GM12878 (cell line): Measurements from ENCODE around the gene UBB. TPM values are rescaled to one million over a fixed set of nuclear protein-coding genes. Genes with fewer than 3 reads are reported as not detected.

Experiments
- ATAC-seq: fragments of 200-7000 bp; cut with Tn5 transposase; 3 replicates; pipeline ENCODE4 v1.9.1; 2020; ENCODE audit warnings: mild to moderate bottlenecking, moderate library complexity
- BruUV-seq: library from RNA; stranded (reverse); fragments of 400-500 nt; replicated peaks from 2 replicates; lab custom pipeline; 2021; lab: Mats Ljungman, UMichigan
- CTCF ChIA-PET: fragments of 300-600 bp; sonication (Branson Sonifier 250); formaldehyde crosslinking; extraction: SDS; loops from one replicate; lab custom pipeline; 2021; ENCODE audit warnings: inconsistent platforms; lab: Yijun Ruan, JAX
- POLR2A ChIA-PET: fragments of 350-600 bp; formaldehyde crosslinking; extraction: SDS; loops from one replicate; lab custom pipeline; 2021; ENCODE audit warnings: inconsistent platforms; lab: Charles Lee
- RAD21 ChIA-PET: fragments of 300-600 bp; sonication (Branson Sonifier 250); formaldehyde crosslinking; loops from one replicate; lab custom pipeline; 2023; ENCODE audit warnings: antibody characterized with exemption; ENCODE audit not compliant: unreplicated experiment; lab: Charles Lee
- SMC1A ChIA-PET: fragments of 300-600 bp; sonication (Branson Sonifier 250); formaldehyde crosslinking; loops from one replicate; lab custom pipeline; 2023; ENCODE audit not compliant: unreplicated experiment, uncharacterized antibody; lab: Charles Lee
- DNase-seq: peaks from one replicate; pipeline ENCODE4 v3.0.0-alpha.2; 2011; ENCODE audit warnings: low read depth, low spot score
- FAIRE-seq: peaks from 3 replicates; lab custom pipeline; 2011; peaks lifted over from hg19 to GRCh38; lab: Jason Lieb, UNC
- H2AFZ ChIP-seq: 2 replicates; pipeline ENCODE4 v1.6.0; 2011; ENCODE audit warnings: low read depth, low read length, control low read depth; ENCODE audit not compliant: control insufficient read depth
- H3K27ac ChIP-seq: 2 replicates; pipeline ENCODE4 v1.5.1; 2011; ENCODE audit warnings: control low read depth; ENCODE audit not compliant: control insufficient read depth, insufficient read depth
- H3K27me3 ChIP-seq, 2 experiments: replicated peaks in 1 of 2; 2 replicates each; pipeline versions ENCODE4 v1.6.0 to v1.6.1; 2011; ENCODE audit warnings: low read length in 1 of 2; ENCODE audit not compliant: control insufficient read depth in 2 of 2, insufficient read depth in 2 of 2
- H3K36me3 ChIP-seq, 2 experiments: 2 replicates each; pipeline ENCODE4 v1.5.1; 2011; ENCODE audit warnings: low read length in 1 of 2; ENCODE audit not compliant: control insufficient read depth in 2 of 2, insufficient read depth in 2 of 2
- H3K4me1 ChIP-seq: 2 replicates; pipeline ENCODE4 v1.6.1; 2011; ENCODE audit warnings: mild to moderate bottlenecking, low read length, moderate library complexity, mixed read lengths; ENCODE audit not compliant: control insufficient read depth, insufficient read depth
- H3K4me2 ChIP-seq: 2 replicates; pipeline ENCODE4 v1.6.0; 2011; ENCODE audit warnings: control low read depth; ENCODE audit not compliant: control insufficient read depth, insufficient read depth
- H3K4me3 ChIP-seq: fragments of 200-600 bp; sonication (generic); 2 replicates; pipeline ENCODE4 v1.5.1; 2016
- H3K79me2 ChIP-seq: 2 replicates; pipeline ENCODE4 v1.6.0; 2011; ENCODE audit warnings: low read length; ENCODE audit not compliant: control insufficient read depth, insufficient read depth
- H3K9ac ChIP-seq: 2 replicates; pipeline ENCODE4 v1.8.0; 2011; ENCODE audit warnings: low read length, control low read depth, mixed read lengths; ENCODE audit not compliant: control insufficient read depth, insufficient read depth
- H3K9me3 ChIP-seq: replicated peaks from 3 replicates; pipeline ENCODE4 v1.5.1; 2011; ENCODE audit warnings: mild to moderate bottlenecking, low read length; ENCODE audit not compliant: control insufficient read depth, insufficient read depth
- H4K20me1 ChIP-seq: 2 replicates; pipeline ENCODE4 v1.6.0; 2011; ENCODE audit not compliant: control insufficient read depth, insufficient read depth
- EGR1 ChIP-seq, 2 experiments: IDR thresholded peaks; 1 replicate in 1 of 2; 2 replicates in 1 of 2; pipeline ENCODE4 v1.6.1; 2011 to 2012; ENCODE audit warnings: low read depth in 2 of 2, low read length in 2 of 2, borderline replicate concordance in 1 of 2, mild to moderate bottlenecking in 1 of 2, moderate library complexity in 1 of 2
- EP300 ChIP-seq, 2 experiments: fragments of 150-350 bp in 1 of 2; IDR thresholded peaks; 2 replicates each; pipeline ENCODE4 v1.6.1; 2011 to 2012; ENCODE audit warnings: low read depth in 2 of 2, low read length in 2 of 2, borderline replicate concordance in 1 of 2, improper control_type of control experiment in 1 of 2, inconsistent platforms in 1 of 2; ENCODE audit not compliant: control insufficient read depth in 1 of 2
- HDGF ChIP-seq: fragments of 450-650 bp; IDR thresholded peaks from 2 replicates; pipeline ENCODE4 v1.6.1; 2016; ENCODE audit warnings: antibody characterized with exemption
- MTA3 ChIP-seq: IDR thresholded peaks from 2 replicates; pipeline ENCODE4 v1.6.1; 2012; ENCODE audit warnings: low read length, inconsistent platforms, borderline replicate concordance
- NFYB ChIP-seq: IDR thresholded peaks from 2 replicates; pipeline ENCODE4 v1.6.1; 2011; ENCODE audit warnings: low read depth, mild to moderate bottlenecking, low read length, improper control_type of control experiment, moderate library complexity; ENCODE audit not compliant: insufficient read depth
- NRF1 ChIP-seq: conservative IDR thresholded peaks from 2 replicates; pipeline ENCODE4 v1.6.1; 2011; ENCODE audit warnings: mild to moderate bottlenecking, low read depth, low read length, improper control_type of control experiment
- PAX5 ChIP-seq: IDR thresholded peaks from 2 replicates; pipeline ENCODE4 v1.6.1; 2011; ENCODE audit warnings: low read depth, low read length, borderline replicate concordance
- PAX8 ChIP-seq: fragments of 450-650 bp; IDR thresholded peaks from 2 replicates; pipeline ENCODE4 v1.6.1; 2017; ENCODE audit warnings: mild to moderate bottlenecking, moderate library complexity
- ZSCAN29 ChIP-seq: fragments of 450-650 bp; IDR thresholded peaks from 2 replicates; pipeline ENCODE4 v1.6.1; 2017; ENCODE audit warnings: mild to moderate bottlenecking, moderate library complexity
- WGBS: methylation state at CpG from one replicate; pipeline ENCODE4 v1.1.6; 2016; ENCODE audit warnings: low lambda C conversion rate; ENCODE audit not compliant: insufficient replicate concordance, insufficient coverage; ENCODE audit errors: missing lambda C conversion rate; 5-methylcytosine and 5-hydroxymethylcytosine counted together
- in situ Hi-C: fragments of 300-500 bp; cut with MboI; formaldehyde crosslinking; loops from 9 replicates; pipeline ENCODE4 v1.14.3; 2018; ENCODE audit warnings: mixed read lengths
- intact Hi-C: fragments of 100-400 bp; cut with micrococcal nuclease; formaldehyde crosslinking; loops from one replicate; pipeline ENCODE4 v1.14.2; 2022; ENCODE audit not compliant: unreplicated experiment
- polyA plus RNA-seq, 11 experiments: library from polyadenylated mRNA; depleted of rRNA in 4 of 11; unstranded in 6 of 11; stranded (reverse) in 5 of 11; fragments of >200 nt; fragmentation: Nextera tagmentation in 4 of 11; fragmentation: Illumina TruSeq in 1 of 11; extraction: Ambion mirVana in 4 of 11; extraction: Trizol in 1 of 11; gene quantifications; 1 replicate in 1 of 11; 2 replicates in 10 of 11; pipeline versions ENCODE4 v1.2.1 to v1.2.3, GENCODE V29; 2011 to 2016; ENCODE audit warnings: inconsistent platforms in 2 of 11, missing spikeins in 2 of 11, low read depth in 1 of 11
- total RNA-seq, 4 experiments: library from RNA; depleted of rRNA in 3 of 4; stranded (reverse); fragments of >200 nt in 3 of 4; fragmentation: Illumina TruSeq in 1 of 4; extraction: Trizol in 1 of 4; gene quantifications; 2 replicates each; pipeline versions ENCODE4 v1.2.1 to v1.2.3, GENCODE V29; 2013 to 2021
- TF ChIP-seq, protein P1 (sequence below): fragments of 450-650 bp; IDR thresholded peaks from 2 replicates; pipeline ENCODE4 v1.6.1; 2018; ENCODE audit warnings: mild to moderate bottlenecking, low read depth, moderate library complexity; ENCODE audit not compliant: partially characterized antibody
- TF ChIP-seq, protein P2 (sequence below): fragments of 450-650 bp; conservative IDR thresholded peaks from 2 replicates; pipeline ENCODE4 v1.6.1; 2017; ENCODE audit warnings: mild to moderate bottlenecking, moderate library complexity
- TF ChIP-seq, protein P3 (sequence below), 3 experiments: IDR thresholded peaks in 2 of 3; conservative IDR thresholded peaks in 1 of 3; 2 replicates each; pipeline ENCODE4 v1.5.1; 2011; ENCODE audit warnings: low read depth in 3 of 3, low read length in 3 of 3, mild to moderate bottlenecking in 3 of 3, control low read depth in 2 of 3, moderate library complexity in 2 of 3, inconsistent platforms in 1 of 3, mixed read lengths in 1 of 3; ENCODE audit not compliant: control insufficient read depth in 2 of 3, insufficient read depth in 1 of 3; ENCODE audit errors: extremely low read depth in 1 of 3
- TF ChIP-seq, protein P4 (sequence below): fragments of 450-650 bp; IDR thresholded peaks from 2 replicates; pipeline ENCODE4 v1.6.1; 2017; ENCODE audit warnings: antibody characterized with exemption, mild to moderate bottlenecking, moderate library complexity

The UBB gene
- total and polyA plus RNA-seq, 10 of the 15 experiments (the other 5 are each of a cell fraction or from before 2014, with no cell fraction given), result 1,133 to 4,246 (median 2,099) TPM

DNA sequence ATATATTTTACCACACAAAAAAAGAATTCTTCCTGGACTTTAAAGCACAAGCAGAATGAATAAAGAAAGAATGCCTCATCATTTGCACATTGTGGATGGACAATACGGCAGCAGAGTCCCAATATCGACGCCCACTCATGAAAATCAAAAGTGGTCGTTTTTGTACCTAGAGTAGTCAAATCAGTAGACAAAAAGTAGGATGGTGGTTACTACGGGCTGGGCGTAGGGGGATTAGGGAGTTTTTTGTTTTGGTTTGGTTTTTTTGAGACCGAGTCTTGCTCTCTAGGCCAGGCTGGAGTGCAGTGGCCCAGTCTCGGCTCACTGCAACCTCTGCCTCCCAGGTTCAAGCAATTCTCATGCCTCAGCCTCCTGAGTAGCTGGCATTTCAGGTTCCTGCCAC lies 19.0 kb upstream of the UBB start:
- WGBS, result 15% methylated on average over 8 of the region's 8 CpGs
- Histone ChIP-seq H3K4me3 (no peak overlapping the region), H3K79me2 (no peaks in the 10 kb centered on the region), H3K36me3 (no peaks in the 10 kb centered on the region), H4K20me1 (no peaks in the 10 kb centered on the region), H2AFZ (no peak overlapping the region), H3K4me1 (peaks cover 3% of the 10 kb centered on the region; the same call in 1 of the 2 replicates), H3K9ac (no peak overlapping the region), H3K4me2 (no peak overlapping the region), H3K27me3 (no peaks in the 10 kb centered on the region), H3K27ac (no peak overlapping the region), H3K9me3 (no peaks in the 10 kb centered on the region)
- POLR2A ChIA-PET, result no interaction called here
- CTCF ChIA-PET, result interaction anchor here (1.1 to 6.2 kb wide), 7 partner anchors 10 to 158 kb away, joined by 4 to 152 read pairs (median 29); partner anchors contain the start of genes CENPV and TRPV2
- ATAC-seq, result peak; percentile 46
- SMC1A ChIA-PET, result interaction anchor here (1.4 to 2.9 kb wide), 3 partner anchors 57 to 168 kb away, joined by 3 to 12 read pairs (median 7); no protein-coding TSS in a partner anchor
- intact Hi-C loops, result loop anchor here (5.0 kb wide), 1 partner anchor 225 kb away; no protein-coding TSS in a partner anchor
- no TSS peak for BruUV-seq
- RAD21 ChIA-PET, result interaction anchor here (2.0 to 7.1 kb wide), 4 partner anchors 53 to 226 kb away, joined by 4 to 86 read pairs (median 52); partner anchors contain the start of gene TRPV2
- no peak for FAIRE-seq
- in situ Hi-C loops, result loop anchor here (5.0 kb wide), 1 partner anchor 160 kb away; no protein-coding TSS in a partner anchor
- DNase-seq, result no peak
- TF ChIP-seq EGR1 (IDR thresholded peaks at IDR 0.05; ENCODE audit: borderline replicate concordance in 1 of 2, low read depth in 2 of 2, low read length in 2 of 2) (no peak), NFYB (no peak), HDGF (no peak), ZSCAN29 (no peak), PAX5 (no peak), EP300 (IDR thresholded peaks at IDR 0.05; ENCODE audit: borderline replicate concordance in 1 of 2, control insufficient read depth in 1 of 2, low read depth in 2 of 2, low read length in 2 of 2) (no peak), MTA3 (no peak), PAX8 (no peak), NRF1 (no peak)
- TF ChIP-seq, protein P1, sequence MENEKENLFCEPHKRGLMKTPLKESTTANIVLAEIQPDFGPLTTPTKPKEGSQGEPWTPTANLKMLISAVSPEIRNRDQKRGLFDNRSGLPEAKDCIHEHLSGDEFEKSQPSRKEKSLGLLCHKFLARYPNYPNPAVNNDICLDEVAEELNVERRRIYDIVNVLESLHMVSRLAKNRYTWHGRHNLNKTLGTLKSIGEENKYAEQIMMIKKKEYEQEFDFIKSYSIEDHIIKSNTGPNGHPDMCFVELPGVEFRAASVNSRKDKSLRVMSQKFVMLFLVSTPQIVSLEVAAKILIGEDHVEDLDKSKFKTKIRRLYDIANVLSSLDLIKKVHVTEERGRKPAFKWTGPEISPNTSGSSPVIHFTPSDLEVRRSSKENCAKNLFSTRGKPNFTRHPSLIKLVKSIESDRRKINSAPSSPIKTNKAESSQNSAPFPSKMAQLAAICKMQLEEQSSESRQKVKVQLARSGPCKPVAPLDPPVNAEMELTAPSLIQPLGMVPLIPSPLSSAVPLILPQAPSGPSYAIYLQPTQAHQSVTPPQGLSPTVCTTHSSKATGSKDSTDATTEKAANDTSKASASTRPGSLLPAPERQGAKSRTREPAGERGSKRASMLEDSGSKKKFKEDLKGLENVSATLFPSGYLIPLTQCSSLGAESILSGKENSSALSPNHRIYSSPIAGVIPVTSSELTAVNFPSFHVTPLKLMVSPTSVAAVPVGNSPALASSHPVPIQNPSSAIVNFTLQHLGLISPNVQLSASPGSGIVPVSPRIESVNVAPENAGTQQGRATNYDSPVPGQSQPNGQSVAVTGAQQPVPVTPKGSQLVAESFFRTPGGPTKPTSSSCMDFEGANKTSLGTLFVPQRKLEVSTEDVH, result no peak
- TF ChIP-seq, protein P2, sequence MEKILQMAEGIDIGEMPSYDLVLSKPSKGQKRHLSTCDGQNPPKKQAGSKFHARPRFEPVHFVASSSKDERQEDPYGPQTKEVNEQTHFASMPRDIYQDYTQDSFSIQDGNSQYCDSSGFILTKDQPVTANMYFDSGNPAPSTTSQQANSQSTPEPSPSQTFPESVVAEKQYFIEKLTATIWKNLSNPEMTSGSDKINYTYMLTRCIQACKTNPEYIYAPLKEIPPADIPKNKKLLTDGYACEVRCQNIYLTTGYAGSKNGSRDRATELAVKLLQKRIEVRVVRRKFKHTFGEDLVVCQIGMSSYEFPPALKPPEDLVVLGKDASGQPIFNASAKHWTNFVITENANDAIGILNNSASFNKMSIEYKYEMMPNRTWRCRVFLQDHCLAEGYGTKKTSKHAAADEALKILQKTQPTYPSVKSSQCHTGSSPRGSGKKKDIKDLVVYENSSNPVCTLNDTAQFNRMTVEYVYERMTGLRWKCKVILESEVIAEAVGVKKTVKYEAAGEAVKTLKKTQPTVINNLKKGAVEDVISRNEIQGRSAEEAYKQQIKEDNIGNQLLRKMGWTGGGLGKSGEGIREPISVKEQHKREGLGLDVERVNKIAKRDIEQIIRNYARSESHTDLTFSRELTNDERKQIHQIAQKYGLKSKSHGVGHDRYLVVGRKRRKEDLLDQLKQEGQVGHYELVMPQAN, result no peak
- TF ChIP-seq, protein P3, sequence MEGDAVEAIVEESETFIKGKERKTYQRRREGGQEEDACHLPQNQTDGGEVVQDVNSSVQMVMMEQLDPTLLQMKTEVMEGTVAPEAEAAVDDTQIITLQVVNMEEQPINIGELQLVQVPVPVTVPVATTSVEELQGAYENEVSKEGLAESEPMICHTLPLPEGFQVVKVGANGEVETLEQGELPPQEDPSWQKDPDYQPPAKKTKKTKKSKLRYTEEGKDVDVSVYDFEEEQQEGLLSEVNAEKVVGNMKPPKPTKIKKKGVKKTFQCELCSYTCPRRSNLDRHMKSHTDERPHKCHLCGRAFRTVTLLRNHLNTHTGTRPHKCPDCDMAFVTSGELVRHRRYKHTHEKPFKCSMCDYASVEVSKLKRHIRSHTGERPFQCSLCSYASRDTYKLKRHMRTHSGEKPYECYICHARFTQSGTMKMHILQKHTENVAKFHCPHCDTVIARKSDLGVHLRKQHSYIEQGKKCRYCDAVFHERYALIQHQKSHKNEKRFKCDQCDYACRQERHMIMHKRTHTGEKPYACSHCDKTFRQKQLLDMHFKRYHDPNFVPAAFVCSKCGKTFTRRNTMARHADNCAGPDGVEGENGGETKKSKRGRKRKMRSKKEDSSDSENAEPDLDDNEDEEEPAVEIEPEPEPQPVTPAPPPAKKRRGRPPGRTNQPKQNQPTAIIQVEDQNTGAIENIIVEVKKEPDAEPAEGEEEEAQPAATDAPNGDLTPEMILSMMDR (IDR thresholded peaks at IDR 0.05 in 2 of 3, conservative IDR thresholded peaks at IDR 0.05 in 1 of 3; ENCODE audit: control insufficient read depth in 2 of 3, extremely low read depth in 1 of 3, insufficient read depth in 1 of 3, low read depth in 3 of 3, low read length in 3 of 3), result no peak
- TF ChIP-seq, protein P4, sequence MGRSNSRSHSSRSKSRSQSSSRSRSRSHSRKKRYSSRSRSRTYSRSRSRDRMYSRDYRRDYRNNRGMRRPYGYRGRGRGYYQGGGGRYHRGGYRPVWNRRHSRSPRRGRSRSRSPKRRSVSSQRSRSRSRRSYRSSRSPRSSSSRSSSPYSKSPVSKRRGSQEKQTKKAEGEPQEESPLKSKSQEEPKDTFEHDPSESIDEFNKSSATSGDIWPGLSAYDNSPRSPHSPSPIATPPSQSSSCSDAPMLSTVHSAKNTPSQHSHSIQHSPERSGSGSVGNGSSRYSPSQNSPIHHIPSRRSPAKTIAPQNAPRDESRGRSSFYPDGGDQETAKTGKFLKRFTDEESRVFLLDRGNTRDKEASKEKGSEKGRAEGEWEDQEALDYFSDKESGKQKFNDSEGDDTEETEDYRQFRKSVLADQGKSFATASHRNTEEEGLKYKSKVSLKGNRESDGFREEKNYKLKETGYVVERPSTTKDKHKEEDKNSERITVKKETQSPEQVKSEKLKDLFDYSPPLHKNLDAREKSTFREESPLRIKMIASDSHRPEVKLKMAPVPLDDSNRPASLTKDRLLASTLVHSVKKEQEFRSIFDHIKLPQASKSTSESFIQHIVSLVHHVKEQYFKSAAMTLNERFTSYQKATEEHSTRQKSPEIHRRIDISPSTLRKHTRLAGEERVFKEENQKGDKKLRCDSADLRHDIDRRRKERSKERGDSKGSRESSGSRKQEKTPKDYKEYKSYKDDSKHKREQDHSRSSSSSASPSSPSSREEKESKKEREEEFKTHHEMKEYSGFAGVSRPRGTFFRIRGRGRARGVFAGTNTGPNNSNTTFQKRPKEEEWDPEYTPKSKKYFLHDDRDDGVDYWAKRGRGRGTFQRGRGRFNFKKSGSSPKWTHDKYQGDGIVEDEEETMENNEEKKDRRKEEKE, result no peak
